Left ventricle myocardium superior (tissue), 1 donor: ENCODE measurements around the gene NDUFAF2. TPM values are rescaled to one million over a fixed set of nuclear protein-coding genes. Genes with fewer than 3 reads are reported as not detected.
"Not testable (repeated sequence)": the region's sequence is repeated elsewhere in the genome, so short reads cannot be mapped to it uniquely, and the experiment has no call there.

Experiments used
- ATAC-seq: fragments of 200-7000 bp; cut with Tn5 transposase; one replicate; pipeline ENCODE4 v1.9.1; 2020; ENCODE audit warnings: mild to moderate bottlenecking, moderate library complexity
- DNase-seq: peaks from one replicate; pipeline ENCODE4 v3.0.0-alpha.2; 2020
- intact Hi-C: fragments of 100-400 bp; cut with micrococcal nuclease; formaldehyde crosslinking; loops from one replicate; pipeline ENCODE4 v1.11.0; 2022
- total RNA-seq: library from RNA; stranded (reverse); fragmentation: NEBNext Ultra II Directional; extraction: Animal tissue kit (Norgen Biotek cat#: 25700); gene quantifications from one replicate; pipeline ENCODE4 v1.2.1, GENCODE V29; 2021
- donor health status: DM: no; HTN: yes; CAD: no; lungs with severe emphysema.

Gene NDUFAF2
- total RNA-seq, 1 donor from 2014 or later, result 36.1 TPM

DNA sequence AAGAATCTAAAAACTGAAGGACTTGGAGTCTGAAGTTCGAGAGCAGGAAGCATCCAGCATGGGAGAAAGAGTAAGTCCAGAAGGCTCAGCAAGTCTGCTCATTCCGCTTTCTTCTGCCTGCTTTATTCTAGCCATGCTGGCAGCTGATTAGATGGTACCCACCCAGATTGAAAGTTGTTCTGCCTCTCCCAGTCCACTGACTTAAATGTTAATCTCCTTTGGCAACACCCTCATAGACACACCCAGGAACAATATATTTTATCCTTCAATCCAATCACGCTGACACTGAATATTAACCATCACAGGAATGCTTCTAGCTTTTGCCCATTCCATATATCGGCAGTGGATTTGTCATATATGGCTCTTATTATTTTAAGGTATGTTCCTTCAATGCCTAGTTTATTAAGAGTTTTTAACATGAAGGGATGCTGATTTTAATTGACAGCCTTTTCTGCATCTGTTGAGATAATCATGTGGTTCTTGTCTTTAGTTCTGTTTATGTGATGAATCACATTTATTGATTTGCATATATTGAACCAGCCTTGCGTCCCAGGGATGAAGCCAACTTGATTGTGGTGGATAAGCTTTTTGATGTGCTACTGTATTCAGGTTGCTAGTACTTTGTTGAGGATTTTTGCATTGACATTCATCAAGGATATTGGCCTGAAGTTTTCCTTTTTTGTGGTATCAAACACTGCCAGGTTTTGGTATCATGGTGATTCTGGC is 148.2 kb downstream of the NDUFAF2 start:
- intact Hi-C loops, ATAC-seq, DNase-seq: not testable (repeated sequence)

DNA sequence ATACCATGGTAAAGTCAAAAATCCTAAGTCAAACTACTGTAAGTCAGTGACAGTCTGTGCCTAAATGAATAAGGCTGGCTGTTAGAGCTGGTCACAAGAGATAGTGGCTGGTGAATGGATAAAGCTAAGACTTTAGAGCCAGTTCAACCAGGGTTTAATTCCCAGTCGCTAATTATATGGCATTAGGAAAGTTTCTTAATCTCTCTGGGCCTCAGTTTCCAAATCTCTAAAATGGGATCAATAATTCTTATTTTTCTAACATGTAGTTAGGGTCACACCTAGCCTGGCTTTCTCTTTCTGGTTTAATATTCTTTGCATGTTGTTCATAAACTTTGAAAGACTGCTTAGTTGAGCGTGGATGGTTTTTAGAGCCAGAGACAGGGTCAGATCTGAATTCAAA is 152.5 kb downstream of the NDUFAF2 start:
- no peak for DNase-seq
- intact Hi-C loops, result no loop called here
- ATAC-seq, result no peak

DNA sequence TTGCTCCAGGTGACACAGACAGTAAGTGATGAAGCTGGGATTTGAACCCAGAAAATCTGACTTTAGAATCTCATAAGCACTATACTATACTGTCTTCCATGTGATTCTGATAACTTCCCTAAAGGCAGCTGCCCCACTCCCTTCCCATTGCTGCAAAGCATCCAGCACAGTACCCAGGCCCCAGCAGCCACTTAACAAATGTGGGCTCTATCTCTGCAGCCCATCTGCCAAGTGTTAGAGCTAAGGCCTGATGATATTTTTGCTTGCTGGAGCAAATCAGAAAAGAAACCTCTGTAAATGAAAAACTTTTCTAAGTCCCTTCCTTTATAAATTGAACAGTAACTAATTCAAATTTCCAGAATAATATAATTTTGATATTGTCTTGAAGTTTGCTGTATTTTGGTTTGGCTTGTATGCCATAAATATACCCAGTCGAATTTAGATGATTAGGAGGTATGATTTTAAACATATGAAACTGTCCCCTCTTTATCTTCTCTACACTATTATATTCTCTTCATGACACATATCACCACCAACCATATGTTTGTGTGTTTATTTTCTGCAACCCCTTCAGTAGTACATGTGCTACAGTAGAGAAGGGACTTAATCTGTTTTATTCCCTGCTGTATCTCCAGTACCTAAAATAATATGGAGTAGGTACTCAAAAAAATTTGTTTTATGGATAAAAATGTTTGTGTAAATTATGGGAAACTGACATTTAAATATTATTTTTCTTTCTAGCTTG is 153.4 kb downstream of the NDUFAF2 start:
- ATAC-seq (no peak), DNase-seq (no peak)
- intact Hi-C loops, result no loop called here

DNA sequence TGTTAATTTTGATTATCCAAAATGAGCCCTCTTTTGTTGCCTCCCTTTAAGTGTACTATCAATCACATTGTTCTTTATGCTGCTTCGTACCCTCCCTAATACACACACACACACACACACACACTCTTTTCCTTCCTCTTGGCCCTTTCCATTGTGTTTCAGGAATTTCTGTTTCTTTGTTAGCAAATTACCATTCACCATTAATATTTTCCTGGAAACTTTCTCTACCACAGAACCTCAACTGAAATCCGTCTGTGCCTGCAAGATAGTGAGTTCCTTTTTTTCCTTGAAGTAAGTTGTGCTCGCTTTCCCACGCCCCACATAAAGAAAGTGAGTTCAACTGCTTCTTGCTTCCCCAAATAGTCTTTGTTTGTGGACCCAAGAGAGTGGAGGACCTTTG is 155.4 kb downstream of the NDUFAF2 start:
- DNase-seq, result no peak
- no peak for ATAC-seq
- intact Hi-C loops, result no loop called here

DNA sequence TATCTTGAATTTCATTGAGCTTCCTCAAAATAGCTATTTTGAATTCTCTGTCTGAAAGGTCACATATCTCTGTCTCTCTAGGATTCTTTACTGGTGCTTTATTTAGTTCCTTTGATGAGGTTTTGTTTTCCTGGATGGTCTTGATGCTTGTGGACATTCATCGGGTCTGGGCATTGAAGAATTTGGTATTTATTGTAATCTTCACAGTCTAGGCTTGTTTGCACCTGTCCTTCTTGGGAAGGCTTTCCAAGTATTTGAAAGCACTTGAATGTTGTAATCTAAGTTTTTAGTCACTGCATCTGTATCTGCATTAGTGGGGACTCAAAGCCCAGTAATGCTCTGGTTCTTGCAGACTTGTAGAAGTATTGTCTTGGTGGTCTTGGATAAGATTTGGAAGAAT is 169.4 kb downstream of the NDUFAF2 start:
- intact Hi-C loops, result no loop called here
- DNase-seq (no peak), ATAC-seq (no peak)

DNA sequence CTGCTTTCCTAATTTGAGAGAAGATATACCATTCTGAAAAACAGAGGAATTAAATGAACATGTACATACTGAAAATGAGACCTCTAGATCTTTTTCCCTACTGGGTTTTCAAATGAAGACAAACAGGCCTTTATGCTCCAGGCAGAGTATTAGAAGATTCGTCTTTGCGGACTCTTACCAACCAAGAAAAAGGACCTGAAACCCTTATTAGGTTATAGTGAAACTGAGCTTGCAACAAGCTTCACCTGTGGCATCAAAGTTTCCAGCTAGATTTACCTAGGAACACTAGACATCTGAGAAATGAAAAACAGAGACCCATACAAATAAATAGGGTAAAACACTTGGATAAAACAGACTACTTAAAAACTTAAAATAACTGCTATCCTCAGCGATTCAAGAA is 171.0 kb downstream of the NDUFAF2 start:
- DNase-seq, result no peak
- ATAC-seq, result no peak
- intact Hi-C loops, result no loop called here

DNA sequence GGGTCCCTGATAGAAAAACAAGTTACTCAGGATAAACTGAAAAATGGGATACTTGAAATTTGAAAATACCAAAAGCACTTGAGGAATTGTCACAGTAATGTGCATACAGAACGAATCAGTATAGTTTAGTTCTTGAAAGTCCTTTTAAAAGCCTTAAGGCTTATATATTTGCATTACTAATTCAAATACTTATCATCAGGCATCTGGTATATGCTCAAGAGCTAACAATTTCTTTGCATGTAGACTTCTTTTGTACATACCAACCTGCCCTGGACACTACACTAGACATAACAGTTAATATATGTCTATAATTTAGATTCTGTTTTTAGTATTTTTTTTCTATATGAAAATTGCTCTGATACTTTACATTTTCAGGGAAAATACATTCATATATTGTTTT is 174.1 kb downstream of the NDUFAF2 start:
- DNase-seq, result no peak
- intact Hi-C loops, result no loop called here
- ATAC-seq, result no peak

DNA sequence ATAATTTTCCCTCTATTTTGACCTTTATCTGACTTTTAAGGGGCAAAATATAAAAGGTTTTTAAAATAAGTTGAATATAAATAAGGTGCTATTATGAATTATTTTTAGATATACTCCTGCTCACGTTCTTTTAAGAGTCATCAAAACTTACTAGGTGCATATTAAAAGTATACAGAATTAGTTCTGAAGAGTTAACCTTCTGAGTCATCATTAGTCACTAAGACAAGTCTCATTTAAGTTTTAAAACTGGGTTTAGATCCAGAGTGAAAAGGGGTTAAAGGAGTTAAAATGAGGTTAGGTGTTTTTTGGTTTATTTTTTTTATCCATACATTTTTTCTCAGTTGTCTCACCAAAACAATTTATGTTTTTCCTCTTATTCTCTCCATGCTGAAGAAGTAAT is 175.5 kb downstream of the NDUFAF2 start:
- DNase-seq (no peak), ATAC-seq (no peak)
- intact Hi-C loops, result no loop called here

DNA sequence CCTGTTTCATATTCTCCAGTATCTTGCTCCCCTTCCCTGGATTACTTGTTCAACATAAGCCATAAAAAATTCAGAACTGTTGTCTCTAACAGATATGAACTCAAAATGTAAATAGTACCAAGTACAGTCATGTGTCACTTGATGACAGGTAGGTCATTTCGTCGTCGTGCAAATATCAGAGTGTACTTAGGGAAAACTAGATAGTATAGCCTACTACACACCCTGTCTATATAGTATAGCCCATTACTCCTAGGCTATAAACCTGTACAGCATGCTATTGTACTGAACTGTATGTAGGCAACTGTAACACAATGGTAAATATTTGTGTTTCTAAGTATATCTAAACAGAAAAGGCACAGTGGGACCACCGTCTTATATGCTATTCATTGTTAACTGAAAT is 178.1 kb downstream of the NDUFAF2 start:
- no peak for ATAC-seq
- DNase-seq, result no peak
- intact Hi-C loops, result no loop called here

DNA sequence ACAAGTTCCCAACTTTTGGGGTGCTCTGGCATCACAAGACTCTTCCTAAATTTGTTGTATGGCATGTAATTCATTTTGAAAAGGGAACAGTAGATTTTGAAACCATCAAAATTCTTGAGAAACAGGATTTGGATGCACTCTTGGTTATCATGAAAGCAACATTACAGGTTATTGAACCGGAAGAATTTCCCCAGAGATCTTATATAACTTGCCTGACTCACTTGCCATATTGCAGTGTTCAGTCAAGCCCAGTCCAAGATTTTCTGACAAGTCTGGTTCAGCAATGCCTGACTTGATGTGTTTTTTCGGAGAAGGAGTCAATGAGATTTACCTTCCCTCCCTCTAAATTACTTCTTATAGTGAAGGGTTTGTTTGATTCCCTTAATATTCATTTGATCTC is 185.3 kb downstream of the NDUFAF2 start:
- intact Hi-C loops, result no loop called here
- no peak for ATAC-seq
- DNase-seq, result no peak

DNA sequence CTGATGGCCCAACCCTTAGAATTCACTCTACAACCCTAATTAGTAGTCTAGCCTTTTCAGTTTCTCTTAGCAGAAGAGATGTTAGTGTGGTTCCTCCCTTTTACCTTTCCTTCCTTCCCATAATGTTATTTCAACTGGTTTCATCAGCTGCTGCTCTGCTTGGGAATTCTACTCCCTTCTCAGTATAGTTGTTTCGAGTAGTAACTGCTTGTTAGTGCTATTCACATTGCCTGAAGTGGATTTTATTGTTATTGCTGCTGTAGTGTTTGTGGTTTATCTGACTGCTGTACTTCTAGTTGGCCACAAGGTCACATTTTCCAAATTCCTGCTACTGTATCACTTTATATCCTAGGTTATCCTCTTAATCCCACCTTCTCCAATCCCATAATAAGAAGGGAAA is 187.6 kb downstream of the NDUFAF2 start:
- DNase-seq (no peak), ATAC-seq (no peak)
- intact Hi-C loops, result no loop called here

DNA sequence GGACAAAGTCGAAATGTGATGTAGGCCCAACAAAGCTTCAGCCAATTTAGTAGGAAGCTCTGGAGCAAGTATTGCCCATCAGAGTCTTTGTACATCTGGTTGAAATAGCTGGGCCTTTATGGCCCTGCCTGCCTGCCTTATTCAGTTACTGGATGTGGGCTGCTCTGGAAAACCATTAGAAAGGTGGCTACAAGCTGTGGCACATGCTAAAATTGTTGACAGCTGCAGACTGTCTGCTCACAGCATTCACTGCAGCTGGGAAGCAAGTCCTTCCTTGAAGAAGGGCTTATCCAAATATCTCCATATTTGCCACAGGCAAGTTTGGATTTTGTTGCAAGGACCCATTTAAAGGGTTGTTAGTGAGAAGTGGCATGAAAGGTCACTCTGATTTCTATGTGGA is 192.8 kb downstream of the NDUFAF2 start:
- no peak for DNase-seq
- intact Hi-C loops, result no loop called here
- no peak for ATAC-seq

DNA sequence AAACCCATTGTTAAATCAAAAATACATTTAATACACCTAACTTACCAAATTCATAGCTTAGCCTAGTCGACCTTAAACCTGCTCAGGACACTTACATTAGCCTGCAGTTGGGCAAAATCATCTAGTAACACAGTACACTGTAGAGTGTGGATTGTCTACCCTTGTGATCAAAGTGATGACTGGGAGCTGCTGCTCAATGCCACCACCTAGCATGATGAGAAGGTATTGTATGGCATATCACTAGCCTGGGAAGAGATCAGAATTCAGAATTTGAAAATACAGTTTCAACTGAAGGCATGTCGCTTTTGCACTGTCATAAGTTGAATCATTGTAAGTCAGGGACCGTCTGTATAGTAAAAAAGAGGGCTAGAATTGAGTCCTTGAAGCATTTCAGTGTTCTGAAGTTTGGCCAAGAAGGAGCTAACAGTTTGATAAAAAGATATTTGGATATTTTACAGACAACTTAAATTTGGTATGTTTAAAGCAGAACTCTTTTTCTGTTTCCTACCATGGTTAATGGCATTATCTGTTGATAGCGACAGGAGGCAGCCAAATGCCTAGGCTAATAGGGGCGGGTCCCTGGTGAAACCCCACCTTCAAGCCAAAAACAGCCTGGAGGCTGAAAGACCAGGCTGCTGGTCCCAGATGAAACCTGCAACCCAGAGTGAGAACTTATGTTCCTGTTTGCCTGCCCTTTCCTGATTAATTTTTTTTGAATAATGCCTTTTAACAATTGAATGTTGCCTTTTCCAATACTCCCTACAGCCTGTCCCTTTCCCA is 194.3 kb downstream of the NDUFAF2 start:
- intact Hi-C loops, result no loop called here
- DNase-seq (no peak), ATAC-seq (no peak)

DNA sequence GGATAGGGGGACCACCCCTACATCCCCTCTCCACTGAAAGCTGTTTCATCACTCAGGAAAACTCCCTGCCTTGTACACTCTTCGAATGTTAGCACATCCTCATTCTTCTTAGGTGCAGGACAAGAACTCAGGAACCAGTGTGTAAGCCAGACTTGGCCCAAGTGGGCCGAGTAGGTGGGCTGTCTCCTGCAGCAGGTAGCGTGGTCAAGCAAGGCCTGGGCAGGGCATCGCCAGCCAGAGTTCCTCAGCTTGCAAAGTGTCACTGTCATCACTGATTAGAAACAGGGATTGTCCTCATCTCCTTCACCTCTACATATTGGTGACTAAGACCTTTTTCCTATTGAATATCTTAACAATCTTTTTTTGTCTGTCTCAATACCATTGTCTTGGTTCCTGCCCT is 194.9 kb downstream of the NDUFAF2 start:
- intact Hi-C loops, result no loop called here
- DNase-seq, result no peak
- ATAC-seq, result no peak

DNA sequence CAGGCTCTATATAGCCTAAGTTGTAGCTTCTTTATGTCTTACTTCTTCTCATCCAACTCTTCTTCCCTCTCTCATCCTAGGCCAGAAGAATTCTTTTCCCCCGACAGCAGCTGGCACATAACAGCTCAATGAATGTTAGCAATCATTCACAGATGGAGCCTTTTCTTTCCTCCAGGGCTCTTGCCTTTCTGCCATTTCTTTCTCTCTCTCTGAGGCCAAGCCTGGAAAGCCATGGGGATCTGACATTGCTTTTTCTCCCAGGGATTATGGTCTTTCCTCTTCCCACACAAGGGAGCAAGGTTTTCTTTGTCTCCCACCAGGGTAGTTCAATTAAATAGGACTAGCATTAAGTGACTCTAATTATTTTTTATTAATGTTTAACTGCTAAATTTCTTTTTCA is 196.8 kb downstream of the NDUFAF2 start:
- intact Hi-C loops, result no loop called here
- DNase-seq (no peak), ATAC-seq (no peak)

DNA sequence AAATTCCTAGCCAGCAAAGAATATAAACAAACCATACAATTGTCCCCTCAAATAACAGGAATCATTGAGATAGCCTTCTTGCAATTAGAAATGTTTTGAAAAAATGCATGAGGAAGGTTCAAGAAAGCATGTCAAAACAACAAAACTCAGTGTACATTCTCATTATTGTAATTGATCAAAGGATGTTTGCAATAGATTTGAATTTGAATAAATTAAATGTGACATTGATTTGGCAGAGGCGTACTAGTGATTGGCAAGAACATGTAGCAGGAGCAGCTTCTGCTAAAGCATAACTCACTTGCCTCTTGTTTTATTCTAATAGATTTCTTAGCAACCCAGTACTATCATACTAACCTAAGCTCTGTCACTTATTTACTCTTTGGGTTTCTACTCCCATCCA is 197.4 kb downstream of the NDUFAF2 start:
- no peak for ATAC-seq
- intact Hi-C loops, result no loop called here
- no peak for DNase-seq

DNA sequence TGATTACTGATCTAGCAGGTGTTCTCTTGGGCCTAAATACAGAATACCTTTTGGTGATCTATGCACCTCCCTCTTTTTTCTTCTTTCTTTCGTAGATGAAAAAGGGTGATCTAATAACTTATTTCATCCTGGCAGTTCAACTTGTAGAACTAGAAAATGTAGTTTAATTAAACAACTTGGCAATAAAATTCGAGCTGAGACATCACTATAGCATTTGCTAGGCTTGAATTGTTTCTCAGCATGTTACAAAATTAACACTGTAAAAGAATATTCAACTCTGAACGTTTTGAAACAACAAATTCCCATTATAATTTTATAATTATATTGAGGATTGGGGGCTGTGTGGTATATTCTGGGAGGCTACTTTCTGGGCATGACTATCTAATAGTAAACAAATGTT is 197.8 kb downstream of the NDUFAF2 start:
- intact Hi-C loops, result no loop called here
- no peak for ATAC-seq
- no peak for DNase-seq

DNA sequence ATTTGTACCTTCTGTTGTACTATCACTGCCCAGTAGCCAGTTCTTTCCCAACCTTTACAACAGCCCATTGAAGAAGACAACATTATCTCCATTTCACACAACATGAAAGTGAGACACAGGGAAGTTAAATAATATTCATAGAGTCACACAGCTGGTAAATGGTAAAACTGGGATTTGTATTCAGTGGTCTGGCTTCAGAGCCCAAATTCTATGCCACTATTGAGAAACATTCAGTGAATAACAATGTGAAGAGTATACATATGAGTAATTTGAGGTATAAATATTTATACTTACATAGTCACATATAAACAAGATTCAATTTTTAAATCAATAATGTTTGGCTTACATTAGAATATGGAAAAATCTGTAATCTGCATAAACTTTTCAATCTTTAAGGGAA is 203.5 kb downstream of the NDUFAF2 start:
- no peak for ATAC-seq
- intact Hi-C loops, result no loop called here
- no peak for DNase-seq

DNA sequence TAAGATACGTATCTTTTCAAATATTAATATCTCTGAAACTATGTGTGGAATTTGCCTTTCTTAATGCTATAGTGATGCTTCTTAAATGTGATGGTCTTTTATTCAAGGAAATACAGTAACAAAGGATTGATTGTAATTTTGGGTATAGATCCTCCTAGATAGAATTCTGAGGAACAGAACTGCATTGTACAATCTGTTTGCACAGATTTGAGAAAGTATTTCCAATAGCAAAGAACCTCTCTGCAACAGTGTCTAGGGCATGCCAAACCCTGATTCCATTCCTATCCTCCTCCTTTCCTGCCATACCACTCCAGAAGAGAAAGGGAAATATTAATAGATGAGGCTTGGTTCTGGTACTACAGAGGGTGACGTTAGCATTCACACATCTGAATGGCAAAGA is 206.9 kb downstream of the NDUFAF2 start:
- ATAC-seq (no peak), DNase-seq (no peak)
- intact Hi-C loops, result no loop called here

DNA sequence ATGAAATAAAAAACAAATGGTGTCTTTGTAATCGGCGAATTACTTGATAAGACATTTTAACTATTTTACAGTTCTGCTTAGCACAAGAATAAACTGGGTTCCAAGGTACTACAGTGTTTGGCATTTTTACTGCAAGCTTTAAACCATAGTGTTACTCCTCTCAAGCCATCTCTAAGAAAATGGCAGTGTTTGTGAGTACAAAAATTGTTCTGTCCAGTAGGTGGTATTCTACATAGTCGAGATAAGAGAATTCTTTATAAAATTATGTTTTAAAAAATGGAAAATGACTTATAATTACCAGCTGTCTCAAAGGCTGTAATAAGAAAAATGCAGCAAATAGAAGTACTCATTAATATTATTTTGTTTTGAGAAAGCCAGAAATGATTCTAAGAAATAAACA is 214.1 kb downstream of the NDUFAF2 start:
- intact Hi-C loops, result no loop called here
- DNase-seq (no peak), ATAC-seq (no peak)
